Measurements from ENCODE around the gene HTRA3.

- TF ChIP-seq CTCF (IDR thresholded peaks at IDR 0.05) (no peak), POLR2A (IDR thresholded peaks at IDR 0.05) (no peak)
These were observed 39.5 kb upstream of the HTRA3 start for GRCh38 chr4:8230033-8230432.

Measured in uterus (tissue), 2 donors.